ENCODE results near the gene SDHB.

SDHB gene

DNA sequence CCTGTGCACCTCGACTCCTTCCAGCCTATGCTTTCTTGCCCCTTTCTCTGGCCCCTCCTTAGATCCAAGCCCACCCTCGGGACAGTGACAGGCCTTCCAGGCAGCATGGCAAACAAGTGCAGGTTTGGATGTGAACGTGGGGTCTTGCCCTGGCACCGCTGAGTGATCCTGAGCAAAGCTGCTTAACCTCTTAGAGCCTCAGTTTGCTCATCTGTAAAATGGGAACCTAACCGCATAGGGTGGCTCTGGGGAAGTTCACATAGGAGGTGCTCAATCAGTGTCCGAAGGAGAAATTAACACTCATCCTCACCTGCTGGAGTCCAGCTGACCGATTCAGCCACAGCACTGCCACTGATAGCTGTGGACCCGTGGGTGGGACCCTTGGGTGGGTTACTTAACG lies 80.6 kb downstream of the SDHB start:
- H3K9ac ChIP-seq (ENCODE audit: low read depth in 1 of 2, low read length in 2 of 2), result no peak overlapping the region
- no peaks in the 10 kb centered on the region for H3K27me3 ChIP-seq (ENCODE audit: control insufficient read depth in 2 of 2, insufficient read depth in 2 of 2, low read length in 2 of 2)
- H3K36me3 ChIP-seq (ENCODE audit: control insufficient read depth in 2 of 2, insufficient read depth in 2 of 2, low read length in 2 of 2), result no peaks in the 10 kb centered on the region
- H3K4me1 ChIP-seq (ENCODE audit: control insufficient read depth in 2 of 2, insufficient read depth in 2 of 2, low read length in 2 of 2), result peaks cover 0 to 6% of the 10 kb centered on the region in 2 donors
- H3K9me3 ChIP-seq (ENCODE audit: control insufficient read depth in 2 of 2, low read length in 2 of 2), result no peaks in the 10 kb centered on the region
- H3K27ac ChIP-seq (ENCODE audit: low read depth in 2 of 2, low read length in 2 of 2), result no peak overlapping the region
- H3K4me3 ChIP-seq (ENCODE audit: low read length in 2 of 2), result no peak overlapping the region

DNA sequence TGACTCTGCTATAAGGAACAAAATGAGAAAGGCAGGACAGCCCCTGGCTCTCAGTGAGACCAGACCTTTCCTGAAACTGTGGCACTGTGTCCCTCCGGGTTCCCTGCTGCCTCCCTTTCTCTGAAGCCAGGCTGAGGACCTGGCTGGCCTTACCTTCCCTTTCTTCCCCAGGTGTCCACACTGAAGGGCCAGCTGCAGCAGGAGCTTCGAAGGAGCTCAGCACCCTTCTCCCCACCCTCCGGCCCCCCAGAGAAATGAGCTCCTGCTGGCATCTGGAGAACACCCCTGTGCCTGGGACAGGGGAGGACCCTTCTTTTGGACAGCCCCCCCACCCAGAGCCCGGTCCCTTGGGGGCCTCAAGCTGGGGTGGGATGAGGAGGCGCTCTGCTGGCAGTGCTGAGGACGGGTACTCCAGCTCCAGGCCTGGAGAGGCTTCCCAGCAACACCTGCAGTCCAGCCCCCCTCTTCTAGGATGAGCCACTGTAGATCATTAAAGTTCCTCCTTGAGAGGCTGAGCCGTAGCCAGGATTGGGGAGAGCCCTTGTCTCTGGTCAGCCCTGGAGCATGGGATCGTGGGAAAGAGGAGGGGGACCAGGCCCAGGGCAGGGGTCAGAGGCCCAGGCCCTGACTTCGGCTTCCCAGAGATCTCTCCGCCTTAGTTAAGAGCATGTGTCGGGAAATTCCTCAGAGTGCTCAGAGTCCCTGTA lies 81.5 kb downstream of the SDHB start:
- no peaks in the 10 kb centered on the region for H3K4me1 ChIP-seq (ENCODE audit: control insufficient read depth in 2 of 2, insufficient read depth in 2 of 2, low read length in 2 of 2)
- H3K27ac ChIP-seq (ENCODE audit: low read depth in 2 of 2, low read length in 2 of 2), result no peak overlapping the region

DNA sequence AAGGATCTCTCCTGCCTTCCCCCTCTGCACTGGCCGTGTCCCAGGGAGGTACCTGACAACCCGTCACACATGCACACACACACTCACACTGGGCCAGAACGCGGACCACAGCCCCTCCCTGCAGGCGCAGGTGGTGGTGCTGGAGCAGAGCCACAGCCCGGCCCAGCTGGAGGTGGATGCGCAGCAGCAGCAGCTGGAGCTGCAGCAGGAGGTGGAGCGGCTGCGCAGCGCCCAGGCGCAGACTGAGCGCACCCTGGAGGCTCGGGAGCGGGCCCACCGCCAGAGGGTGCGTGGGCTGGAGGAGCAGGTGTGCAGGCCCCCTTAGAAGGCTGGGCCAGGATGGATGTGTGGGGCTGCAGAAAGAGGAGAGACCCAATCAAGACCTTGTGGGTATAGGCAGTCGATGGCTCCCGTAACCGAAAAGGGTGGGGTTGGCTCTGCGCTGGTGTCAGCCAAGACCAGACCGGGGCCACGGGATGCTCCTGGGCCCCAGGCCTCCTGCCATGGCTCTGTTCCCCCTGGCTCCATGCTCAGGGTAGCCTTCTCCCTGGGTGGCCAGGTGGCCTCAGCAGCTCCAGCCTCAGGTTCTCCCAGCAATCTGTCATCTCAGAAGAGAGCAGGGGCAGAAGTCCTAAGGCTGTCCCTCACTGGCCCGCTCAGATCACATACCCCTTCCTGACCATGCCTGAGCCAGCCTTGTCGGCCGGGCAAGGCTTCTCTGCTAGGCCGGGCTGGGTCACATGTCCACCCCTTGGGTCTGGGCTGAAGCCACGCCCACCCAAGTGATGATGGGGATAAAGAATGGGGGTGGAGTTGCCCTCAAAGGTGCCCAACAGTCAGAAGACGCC lies 82.3 kb downstream of the SDHB start:
- H3K4me3 ChIP-seq (ENCODE audit: low read length in 2 of 2), result no peak overlapping the region
- H3K36me3 ChIP-seq (ENCODE audit: control insufficient read depth in 2 of 2, insufficient read depth in 2 of 2, low read length in 2 of 2), result no peaks in the 10 kb centered on the region
- no peak overlapping the region for H3K9ac ChIP-seq (ENCODE audit: low read depth in 1 of 2, low read length in 2 of 2)
- no peaks in the 10 kb centered on the region for H3K9me3 ChIP-seq (ENCODE audit: control insufficient read depth in 2 of 2, low read length in 2 of 2)
- H3K4me1 ChIP-seq (ENCODE audit: control insufficient read depth in 2 of 2, insufficient read depth in 2 of 2, low read length in 2 of 2), result no peaks in the 10 kb centered on the region
- H3K27ac ChIP-seq (ENCODE audit: low read depth in 2 of 2, low read length in 2 of 2), result no peak overlapping the region
- H3K27me3 ChIP-seq (ENCODE audit: control insufficient read depth in 2 of 2, insufficient read depth in 2 of 2, low read length in 2 of 2), result no peaks in the 10 kb centered on the region

More for the DNA sequence above, 81.5 kb downstream of the SDHB start:
- Histone ChIP-seq H3K36me3 (ENCODE audit: control insufficient read depth in 2 of 2, insufficient read depth in 2 of 2, low read length in 2 of 2) (no peaks in the 10 kb centered on the region), H3K27me3 (ENCODE audit: control insufficient read depth in 2 of 2, insufficient read depth in 2 of 2, low read length in 2 of 2) (no peaks in the 10 kb centered on the region), H3K4me3 (ENCODE audit: low read length in 2 of 2) (no peak overlapping the region), H3K9ac (ENCODE audit: low read depth in 1 of 2, low read length in 2 of 2) (no peak overlapping the region), H3K9me3 (ENCODE audit: control insufficient read depth in 2 of 2, low read length in 2 of 2) (no peaks in the 10 kb centered on the region)

DNA sequence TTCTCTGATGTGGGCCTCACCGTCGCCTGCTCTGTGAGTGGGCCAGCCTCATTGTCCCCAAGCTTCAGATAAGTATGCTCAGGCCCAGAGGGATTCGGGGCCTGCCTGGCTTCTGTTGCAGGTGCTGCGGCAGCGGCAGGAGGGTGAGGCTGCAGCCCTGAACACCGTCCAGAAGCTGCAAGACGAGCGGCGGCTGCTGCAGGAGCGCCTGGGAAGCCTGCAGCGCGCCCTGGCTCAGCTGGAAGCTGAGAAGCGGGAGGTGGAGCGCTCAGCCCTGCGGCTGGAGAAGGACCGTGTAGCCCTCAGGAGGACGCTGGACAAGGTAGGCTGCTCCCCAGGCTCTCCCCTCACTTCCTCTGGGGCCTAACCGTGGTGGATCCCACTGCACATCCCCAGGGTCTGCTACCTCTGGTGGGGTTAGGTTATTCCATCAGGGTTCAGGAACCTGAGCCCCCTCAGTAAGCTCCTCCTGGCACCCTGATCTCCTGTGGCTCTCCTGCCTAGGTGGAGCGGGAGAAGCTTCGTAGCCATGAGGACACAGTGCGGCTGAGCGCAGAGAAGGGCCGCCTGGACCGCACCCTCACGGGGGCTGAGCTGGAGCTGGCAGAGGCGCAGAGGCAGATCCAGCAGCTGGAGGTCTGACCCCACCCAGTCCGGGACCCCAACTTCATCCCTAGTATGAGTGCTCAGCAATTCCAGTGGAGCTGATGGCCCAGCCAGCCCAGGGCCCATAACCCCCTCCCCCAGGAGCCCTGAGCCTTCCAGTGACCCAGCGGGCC lies 83.5 kb downstream of the SDHB start:
- no peaks in the 10 kb centered on the region for H3K4me1 ChIP-seq (ENCODE audit: control insufficient read depth in 2 of 2, insufficient read depth in 2 of 2, low read length in 2 of 2)
- H3K27ac ChIP-seq (ENCODE audit: low read depth in 2 of 2, low read length in 2 of 2), result no peak overlapping the region
- no peak overlapping the region for H3K4me3 ChIP-seq (ENCODE audit: low read length in 2 of 2)
- no peaks in the 10 kb centered on the region for H3K27me3 ChIP-seq (ENCODE audit: control insufficient read depth in 2 of 2, insufficient read depth in 2 of 2, low read length in 2 of 2)
- H3K9ac ChIP-seq (ENCODE audit: low read depth in 1 of 2, low read length in 2 of 2), result no peak overlapping the region
- H3K9me3 ChIP-seq (ENCODE audit: control insufficient read depth in 2 of 2, low read length in 2 of 2), result no peaks in the 10 kb centered on the region
- H3K36me3 ChIP-seq (ENCODE audit: control insufficient read depth in 2 of 2, insufficient read depth in 2 of 2, low read length in 2 of 2), result no peaks in the 10 kb centered on the region

DNA sequence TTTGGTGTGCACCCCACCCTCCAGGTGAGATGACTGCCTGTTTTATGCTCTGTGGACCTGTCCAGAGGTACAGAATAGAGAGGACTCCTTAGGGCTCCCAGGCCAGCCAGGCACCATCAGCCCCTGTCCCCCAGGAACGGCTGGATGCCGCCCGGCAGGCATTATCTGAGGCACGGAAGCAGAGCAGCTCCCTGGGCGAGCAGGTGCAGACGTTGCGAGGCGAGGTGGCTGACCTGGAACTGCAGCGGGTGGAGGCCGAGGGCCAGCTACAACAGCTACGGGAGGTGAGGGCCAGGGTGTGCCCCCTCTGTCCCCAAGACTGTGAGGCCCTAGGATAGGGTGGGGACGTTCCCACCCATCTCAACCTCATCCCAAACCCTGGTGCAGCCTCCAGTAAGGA lies 84.2 kb downstream of the SDHB start:
- no peaks in the 10 kb centered on the region for H3K4me1 ChIP-seq (ENCODE audit: control insufficient read depth in 2 of 2, insufficient read depth in 2 of 2, low read length in 2 of 2)
- H3K9me3 ChIP-seq (ENCODE audit: control insufficient read depth in 2 of 2, low read length in 2 of 2), result no peaks in the 10 kb centered on the region
- H3K36me3 ChIP-seq (ENCODE audit: control insufficient read depth in 2 of 2, insufficient read depth in 2 of 2, low read length in 2 of 2), result no peaks in the 10 kb centered on the region

DNA sequence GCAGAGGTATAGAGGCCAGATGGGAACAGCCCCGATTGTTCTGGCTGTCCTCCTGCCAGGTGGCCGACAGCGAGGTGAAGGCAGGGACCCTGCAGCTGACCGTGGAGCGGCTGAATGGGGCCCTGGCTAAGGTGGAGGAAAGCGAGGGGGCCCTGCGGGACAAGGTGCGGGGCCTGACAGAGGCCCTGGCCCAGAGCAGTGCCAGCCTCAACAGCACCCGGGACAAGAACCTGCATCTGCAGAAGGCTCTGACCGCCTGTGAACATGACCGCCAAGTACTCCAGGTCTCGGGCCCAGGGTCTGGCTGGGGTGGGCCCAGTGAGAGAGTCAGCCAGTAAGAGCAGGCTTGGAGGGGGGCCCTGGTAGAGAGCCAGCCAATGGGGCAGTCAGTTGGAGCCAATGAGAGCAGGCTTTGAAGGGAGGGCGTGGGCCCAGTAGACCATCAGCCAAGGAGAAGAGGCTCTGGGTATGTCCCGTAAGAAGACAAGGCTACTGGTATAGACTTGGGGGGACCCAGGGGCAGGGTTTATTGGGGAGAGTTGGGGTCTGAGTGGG lies 84.7 kb downstream of the SDHB start:
- H3K27ac ChIP-seq (ENCODE audit: low read depth in 2 of 2, low read length in 2 of 2), result no peak overlapping the region
- no peaks in the 10 kb centered on the region for H3K9me3 ChIP-seq (ENCODE audit: control insufficient read depth in 2 of 2, low read length in 2 of 2)
- no peaks in the 10 kb centered on the region for H3K4me1 ChIP-seq (ENCODE audit: control insufficient read depth in 2 of 2, insufficient read depth in 2 of 2, low read length in 2 of 2)
- no peaks in the 10 kb centered on the region for H3K27me3 ChIP-seq (ENCODE audit: control insufficient read depth in 2 of 2, insufficient read depth in 2 of 2, low read length in 2 of 2)
- H3K9ac ChIP-seq (ENCODE audit: low read depth in 1 of 2, low read length in 2 of 2), result no peak overlapping the region
- H3K36me3 ChIP-seq (ENCODE audit: control insufficient read depth in 2 of 2, insufficient read depth in 2 of 2, low read length in 2 of 2), result no peaks in the 10 kb centered on the region
- H3K4me3 ChIP-seq (ENCODE audit: low read length in 2 of 2), result no peak overlapping the region

More for the DNA sequence above, 84.2 kb downstream of the SDHB start:
- Histone ChIP-seq H3K27me3 (ENCODE audit: control insufficient read depth in 2 of 2, insufficient read depth in 2 of 2, low read length in 2 of 2) (no peaks in the 10 kb centered on the region), H3K4me3 (ENCODE audit: low read length in 2 of 2) (no peak overlapping the region), H3K9ac (ENCODE audit: low read depth in 1 of 2, low read length in 2 of 2) (no peak overlapping the region), H3K27ac (ENCODE audit: low read depth in 2 of 2, low read length in 2 of 2) (no peak overlapping the region)
